Skin epidermis (tissue), 12 donors: ENCODE results near the gene GCN1.

Experiments used
- H3K27ac ChIP-seq, 21 experiments: fragments of 200-600 bp; sonication (generic) in 11 of 21; one replicate each; pipeline ENCODE4 v1.5.0; 2020; ENCODE audit warnings: mild to moderate bottlenecking in 3 of 21, inconsistent platforms in 2 of 21, moderate library complexity in 2 of 21
- H3K4me3 ChIP-seq, 7 experiments: fragments of 200-600 bp; sonication (generic) in 2 of 7; one replicate each; pipeline ENCODE4 v1.5.0; 2020; ENCODE audit warnings: inconsistent platforms in 2 of 7, mild to moderate bottlenecking in 2 of 7, moderate library complexity in 1 of 7

Gene GCN1

DNA sequence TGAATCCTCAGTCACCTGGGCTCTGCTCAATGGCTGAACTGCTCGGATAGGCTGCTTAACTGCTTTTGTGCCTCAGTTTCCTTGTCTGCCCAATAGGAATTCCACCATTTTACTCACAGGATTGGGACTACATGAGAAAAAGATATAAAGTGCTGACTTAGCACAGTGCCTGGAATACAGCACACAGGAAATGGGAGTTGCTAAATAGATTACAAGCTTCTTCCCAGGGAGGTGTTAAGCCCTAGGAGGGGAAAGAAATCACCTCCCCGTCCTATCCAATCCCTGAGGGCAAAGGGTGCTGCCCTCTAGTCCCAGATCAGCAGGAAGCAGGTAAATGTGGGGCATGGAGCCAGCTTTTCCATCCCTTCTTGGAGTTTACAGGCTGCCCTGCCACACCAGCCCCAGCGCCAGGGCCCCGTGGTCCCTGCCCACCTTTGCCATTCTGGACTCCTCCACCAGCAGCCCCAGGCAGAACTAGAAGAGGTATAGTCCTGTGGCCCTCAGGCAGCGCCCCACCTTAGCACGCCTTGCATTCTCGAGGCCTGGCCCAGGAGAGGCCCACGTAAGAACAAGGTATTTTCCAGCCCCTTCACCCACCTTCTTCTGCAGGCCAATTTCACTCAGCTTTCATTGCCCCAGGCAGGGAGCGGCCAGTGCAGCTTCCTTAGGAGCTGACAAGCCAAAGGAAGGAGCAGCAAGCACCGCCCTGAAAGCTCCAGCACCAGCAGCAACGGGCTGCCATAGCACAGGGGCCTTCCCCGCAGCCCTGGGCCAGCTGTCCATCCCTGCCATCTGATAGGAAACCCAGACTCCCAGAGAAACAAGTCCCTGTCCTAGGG lies 35.2 kb upstream of the GCN1 start:
- no peak overlapping the region for H3K4me3 ChIP-seq
- H3K27ac ChIP-seq, result peak overlapping the region in 20 of 21 experiments; percentile 63 to 96 (median 82)

DNA sequence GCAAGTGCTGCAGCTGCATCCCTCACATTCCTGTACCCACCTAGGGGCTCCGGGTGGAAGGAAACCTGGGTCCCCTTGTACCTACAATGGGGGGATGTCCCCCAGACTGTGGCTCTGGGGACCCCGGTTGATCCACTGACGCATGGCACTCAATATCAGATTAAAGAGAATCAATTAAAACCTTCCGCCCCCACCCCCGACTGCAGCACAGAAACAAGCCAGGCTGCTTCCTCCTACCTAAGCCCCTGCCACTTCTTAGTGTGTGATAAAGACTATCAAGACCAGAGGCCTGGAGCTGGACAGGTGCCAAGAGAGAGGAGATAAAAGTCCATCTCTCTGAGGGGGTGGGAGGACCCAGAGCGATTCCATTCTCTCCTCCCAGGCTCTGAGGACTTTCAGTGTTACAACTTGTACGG lies 34.6 kb upstream of the GCN1 start:
- Histone ChIP-seq H3K4me3 (no peak overlapping the region), H3K27ac (peak overlapping the region in 20 of 21 experiments; percentile 7 to 96 (median 82))

DNA sequence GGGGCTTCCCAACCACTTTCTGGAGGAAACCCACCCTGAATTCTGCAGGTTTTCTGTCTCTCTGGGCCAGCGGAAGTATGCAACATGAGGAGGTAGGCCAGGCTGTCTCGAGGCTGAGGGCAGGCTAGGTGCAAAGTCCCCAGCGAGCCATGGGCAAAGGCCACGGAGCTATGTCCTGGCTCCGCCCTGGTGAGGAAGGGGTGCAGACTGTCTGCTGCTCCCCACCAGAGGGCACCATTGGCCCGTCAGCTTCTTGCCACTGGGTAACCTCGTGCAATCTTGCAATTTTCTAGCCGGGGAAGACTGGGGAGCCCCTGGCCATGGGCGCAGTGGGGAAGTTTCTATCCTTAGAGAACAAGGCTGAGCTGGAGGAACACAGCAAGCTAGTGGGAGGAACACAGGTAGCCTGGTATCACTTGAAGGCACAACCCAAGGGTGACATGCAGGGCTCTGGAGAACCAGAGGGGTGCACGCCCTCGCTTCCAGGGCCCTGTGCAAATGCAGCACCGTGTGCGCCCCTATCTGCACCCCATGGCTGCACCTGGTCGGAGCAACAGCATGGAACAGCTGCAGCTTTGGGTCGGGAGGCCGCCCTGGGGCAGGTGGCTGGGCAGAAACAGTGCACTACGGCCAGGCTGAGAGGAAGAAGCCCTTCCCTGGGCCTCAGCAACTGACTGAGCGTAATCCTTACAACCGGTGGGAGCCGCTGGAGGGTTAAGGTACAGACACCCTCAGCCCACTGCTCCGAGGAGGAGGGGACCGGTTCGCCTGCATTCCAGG lies 34.0 kb upstream of the GCN1 start:
- Histone ChIP-seq H3K4me3 (peak overlapping the region in 1 of 7 experiments; percentile 14), H3K27ac (peak overlapping the region in 18 of 21 experiments; percentile 45 to 96 (median 84))

DNA sequence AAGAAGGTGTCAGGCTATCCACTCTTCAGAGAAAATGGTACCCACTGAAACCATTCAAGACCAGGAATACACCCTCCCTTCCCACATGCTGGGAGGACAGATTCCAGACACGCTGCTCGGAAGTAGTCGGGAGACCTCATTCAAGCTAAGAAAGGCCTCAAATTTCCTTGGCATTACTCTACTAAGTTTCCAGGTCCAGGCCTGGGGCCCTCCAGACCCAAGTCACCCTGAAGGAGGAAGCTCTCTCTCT lies 33.5 kb upstream of the GCN1 start:
- no peak overlapping the region for H3K4me3 ChIP-seq
- H3K27ac ChIP-seq, result peak overlapping the region in 8 of 21 experiments; percentile 43 to 93 (median 84)

DNA sequence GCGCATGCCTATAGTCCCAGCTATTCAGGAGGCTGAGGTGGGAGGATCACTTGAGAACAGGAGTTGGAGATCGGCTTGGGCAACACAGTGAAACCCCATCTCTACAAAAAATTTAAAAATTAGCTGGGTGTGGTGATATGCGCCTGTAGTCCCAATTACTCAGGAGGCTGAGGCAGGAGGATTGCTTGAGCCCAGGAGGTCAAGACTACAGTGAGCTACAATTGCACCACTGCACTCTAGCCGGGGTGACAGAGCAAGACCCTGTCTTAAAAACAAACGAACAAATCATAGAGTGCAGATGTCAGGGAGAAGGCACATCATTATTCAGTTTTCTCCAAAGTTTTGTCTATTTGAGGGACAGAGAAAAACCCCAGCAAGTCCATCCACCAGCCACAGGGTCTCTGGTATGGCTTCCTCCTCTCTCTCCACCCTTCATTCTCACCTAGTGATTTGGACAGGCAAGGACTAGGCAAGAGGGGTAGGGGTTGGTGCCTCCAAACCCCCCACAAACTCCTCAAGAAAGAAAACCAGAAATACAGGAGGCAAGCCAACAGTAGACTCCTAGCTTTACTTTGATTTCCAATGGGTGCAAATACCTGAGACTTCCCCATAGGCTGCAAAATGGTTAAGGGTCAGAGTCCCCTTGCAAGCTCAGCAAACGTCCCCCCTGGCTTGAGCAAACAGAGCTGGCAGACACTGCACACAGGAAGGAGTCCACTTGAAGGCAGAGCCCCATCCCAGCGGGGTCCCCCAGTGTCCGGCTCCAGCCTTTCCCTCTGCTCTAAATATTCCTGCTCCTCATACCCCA lies 32.9 kb upstream of the GCN1 start:
- Histone ChIP-seq H3K27ac (peak overlapping the region in 6 of 21 experiments; percentile 43 to 93 (median 84)), H3K4me3 (no peak overlapping the region)

DNA sequence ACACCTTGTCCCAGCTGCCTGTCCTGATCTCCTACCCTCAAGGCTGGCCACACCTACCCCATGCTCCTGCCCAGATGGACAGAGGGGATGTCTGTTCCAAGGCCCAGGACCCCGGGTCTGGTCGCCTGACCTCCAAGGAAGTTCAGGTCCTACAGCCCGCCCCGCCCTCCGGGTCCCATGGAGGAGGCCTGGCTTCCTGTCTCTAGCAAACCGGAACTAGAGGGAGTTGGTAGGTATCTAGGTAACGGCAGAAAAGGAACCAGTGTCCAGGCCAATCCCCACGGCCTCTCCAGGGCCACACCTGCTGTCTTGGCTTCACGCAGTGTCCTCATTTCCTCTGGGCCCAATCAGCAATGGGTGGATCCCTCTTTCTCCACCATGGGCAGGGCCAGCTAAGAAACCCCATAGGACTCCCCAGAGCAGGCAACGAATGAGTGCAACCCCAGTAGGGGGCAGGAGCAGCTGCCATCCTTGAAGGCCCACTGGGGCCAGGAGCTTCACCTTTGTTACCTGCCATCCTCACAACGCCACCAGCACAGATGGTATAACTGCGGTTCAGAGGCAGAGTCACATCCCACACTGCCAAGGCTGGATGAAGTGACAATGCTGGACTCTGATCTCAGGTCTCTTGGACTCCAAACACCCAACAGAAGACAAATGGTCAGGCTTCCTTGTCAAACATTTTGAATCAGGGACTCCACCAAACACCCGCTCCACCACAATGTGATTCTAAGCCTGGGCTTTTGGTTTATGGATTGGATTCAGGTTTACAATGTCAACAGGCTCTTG lies 31.5 kb upstream of the GCN1 start:
- Histone ChIP-seq H3K4me3 (no peak overlapping the region), H3K27ac (peak overlapping the region in 15 of 21 experiments; percentile 10 to 81 (median 52))

DNA sequence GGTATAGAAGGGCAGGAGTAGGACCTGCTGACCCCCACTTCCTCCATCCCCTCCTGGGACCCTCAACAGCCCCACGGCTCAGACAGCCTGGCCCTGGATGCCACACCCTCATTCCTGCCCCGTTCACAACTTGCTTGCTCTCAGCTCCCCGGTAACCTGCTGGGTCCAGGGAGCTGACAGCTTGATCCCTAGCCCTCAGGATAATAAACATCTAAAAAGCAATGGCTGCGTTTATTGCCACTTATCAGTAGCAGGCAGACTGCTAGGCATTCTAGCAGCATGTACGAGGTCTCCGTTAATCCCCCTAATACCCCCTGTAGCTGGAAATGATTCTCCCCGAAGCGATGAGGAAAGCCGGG lies 30.7 kb upstream of the GCN1 start:
- Histone ChIP-seq H3K4me3 (peak overlapping the region in 1 of 7 experiments; percentile 0), H3K27ac (peak overlapping the region in 15 of 21 experiments; percentile 16 to 81 (median 52))

DNA sequence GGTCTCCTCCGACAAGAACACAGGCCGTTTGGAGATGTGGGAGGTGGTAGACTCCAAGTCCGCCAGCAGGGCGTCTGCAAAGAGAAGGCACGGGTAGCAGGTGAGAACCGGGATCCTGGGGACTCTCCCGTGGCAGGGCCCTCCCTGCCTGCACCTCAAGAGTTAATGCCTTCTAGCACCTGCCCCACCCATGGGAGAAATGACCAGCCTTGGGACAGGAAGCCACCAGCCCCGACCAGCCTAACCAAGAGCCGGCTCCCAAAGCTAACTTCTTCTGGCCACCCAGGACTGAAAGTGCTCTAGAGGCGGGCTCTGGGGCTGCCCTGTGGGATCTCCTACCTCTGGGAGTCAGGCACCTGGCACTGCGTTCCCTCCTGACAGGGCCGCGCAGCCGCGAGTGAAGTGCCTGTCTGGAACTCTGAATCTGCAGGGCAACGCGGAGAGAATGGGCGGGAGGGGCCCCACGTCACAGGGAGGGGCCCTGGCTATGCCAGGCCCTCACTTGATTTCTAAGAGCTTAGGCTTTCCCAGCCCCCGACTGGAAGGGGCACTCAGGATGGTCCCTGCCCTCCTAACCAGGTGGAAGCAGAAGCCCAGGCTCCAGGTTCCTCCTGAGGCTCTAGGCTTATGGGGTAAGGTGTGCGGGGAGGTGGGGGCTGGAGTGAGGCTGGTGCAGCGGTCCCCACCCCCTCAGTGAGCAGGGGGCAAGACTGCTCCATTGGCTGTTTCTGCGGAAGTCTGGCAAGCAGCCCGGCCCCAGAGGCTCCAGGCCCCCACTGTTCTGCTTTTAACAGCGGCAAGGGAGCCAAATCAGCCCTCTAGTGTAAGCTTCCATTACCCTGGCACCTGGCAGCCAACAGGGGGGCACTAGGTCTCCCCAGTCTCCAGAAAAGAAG lies 30.0 kb upstream of the GCN1 start:
- Histone ChIP-seq H3K4me3 (peak overlapping the region in 1 of 7 experiments; percentile 0), H3K27ac (peak overlapping the region in 13 of 21 experiments; percentile 19 to 81 (median 64))

DNA sequence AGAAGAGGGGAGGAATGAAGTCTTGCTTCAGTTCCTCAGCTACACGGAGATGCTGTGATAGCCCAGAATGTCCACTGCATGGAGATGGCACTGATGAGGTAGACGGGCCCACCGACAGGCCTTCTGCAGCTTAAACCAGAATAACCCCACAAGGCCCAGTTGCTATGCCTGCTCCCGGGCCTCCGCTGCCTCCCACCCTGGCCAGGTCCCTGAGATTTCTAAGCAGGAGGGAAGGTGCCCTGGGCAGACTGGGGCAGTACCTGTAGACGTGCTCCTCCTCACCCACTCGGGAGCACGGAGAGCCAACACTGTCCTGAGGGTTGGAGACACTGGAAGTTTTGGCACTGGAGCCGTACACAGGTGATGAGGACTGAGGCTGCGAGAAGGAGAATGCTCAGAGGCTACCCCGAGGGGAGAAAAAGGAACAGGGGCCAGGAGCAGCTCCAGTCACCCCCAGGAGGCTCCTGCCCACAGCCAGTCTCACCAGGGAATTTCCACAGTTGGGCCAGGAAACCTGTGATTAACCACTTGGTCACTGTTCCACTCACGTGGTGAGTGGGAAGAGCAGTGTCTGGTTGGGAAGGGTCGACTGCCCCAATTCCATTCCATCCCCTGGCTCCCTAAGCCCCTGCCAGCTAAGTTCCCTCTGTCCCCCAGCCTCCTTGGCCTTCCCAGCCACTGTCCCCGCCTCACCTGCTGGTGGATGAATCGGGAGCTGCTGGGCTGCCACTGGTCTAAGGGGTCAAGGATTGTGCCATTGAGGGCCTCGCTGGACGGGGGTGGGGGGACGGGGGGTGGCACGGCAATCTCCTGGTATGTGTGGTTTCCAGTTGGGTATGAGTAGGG lies 29.2 kb upstream of the GCN1 start:
- H3K27ac ChIP-seq, result peak overlapping the region in 7 of 21 experiments; percentile 7 to 81 (median 70)
- H3K4me3 ChIP-seq, result no peak overlapping the region

DNA sequence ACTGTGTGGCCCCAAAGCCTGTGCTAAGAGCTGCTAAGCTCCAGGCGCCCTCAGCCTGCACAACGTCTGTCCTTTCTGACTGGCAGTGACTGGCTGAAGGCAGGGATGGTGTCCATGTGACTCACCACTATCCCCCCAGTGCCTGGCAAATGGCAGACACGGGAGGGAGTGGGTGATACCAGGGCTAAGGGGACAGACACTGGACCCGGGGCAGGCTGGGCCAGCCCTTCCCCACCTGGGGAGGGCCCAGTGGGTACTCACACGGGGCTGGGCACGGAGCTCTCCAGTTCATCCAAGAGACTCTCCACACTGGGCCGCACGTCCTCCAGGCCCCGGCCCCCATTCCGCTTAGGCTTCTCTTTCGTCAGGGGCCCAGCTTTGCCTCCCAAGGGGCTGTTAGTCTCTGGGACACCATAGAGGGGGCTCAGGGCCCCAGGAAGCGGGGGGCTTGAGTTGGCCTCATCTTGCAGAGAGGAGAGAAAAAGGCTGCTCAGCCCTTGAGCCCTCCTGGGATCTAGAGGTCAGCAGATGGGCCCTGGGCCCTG lies 27.8 kb upstream of the GCN1 start:
- Histone ChIP-seq H3K27ac (peak overlapping the region in 3 of 21 experiments; percentile 10 to 64 (median 17)), H3K4me3 (no peak overlapping the region)

DNA sequence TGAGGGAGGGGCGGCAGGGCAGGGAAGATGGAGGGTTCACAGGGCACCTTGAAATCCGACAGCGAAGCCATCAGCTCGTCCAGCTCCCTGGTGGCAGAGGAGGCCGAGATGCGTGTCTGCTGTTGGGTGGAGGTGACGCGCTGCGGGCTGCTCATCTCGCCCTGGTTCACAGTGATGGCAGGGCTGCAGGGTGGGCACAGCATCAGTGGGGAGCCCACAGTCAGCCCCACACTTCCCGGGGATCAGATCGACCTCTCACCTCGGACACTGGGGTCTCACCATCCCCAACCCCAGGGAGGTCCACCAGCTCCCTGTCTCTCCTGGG lies 27.0 kb upstream of the GCN1 start:
- H3K27ac ChIP-seq, result peak overlapping the region in 1 of 21 experiments; percentile 30
- no peak overlapping the region for H3K4me3 ChIP-seq

DNA sequence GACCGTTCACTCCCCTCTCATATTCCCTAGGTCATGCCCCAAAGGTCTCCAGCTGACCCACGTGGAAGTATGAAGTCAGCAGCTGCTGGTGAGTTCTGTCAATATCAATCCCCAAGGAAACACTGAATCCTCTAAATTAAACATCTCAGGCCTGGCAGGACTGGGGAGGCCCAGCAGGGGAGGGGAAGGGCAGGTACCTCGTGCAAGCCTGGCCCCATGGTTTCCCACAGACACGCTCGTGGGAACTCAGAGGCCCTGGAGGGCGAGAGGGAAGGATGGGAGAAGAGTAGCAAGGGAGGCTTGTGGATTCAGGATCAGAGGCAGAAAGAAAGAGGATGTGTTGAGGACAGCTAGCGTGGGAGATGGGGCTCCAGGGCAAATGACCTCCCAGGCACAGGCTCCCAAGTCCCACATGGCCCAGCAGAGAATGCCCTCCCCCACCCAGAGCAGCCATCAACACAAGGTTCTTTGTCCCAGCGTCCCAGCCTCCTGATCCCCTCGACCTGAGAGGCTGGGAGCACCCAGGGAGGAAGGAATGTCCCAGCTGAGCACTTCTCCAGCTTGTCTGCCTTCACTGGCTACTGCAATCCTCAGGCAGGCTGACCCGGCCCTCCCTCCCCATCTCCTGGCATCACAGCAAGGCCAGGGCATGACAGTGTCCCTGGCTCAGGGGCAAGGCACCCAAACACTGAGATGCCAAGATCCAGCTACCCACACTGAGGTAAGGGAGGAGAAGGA lies 26.5 kb upstream of the GCN1 start:
- H3K4me3 ChIP-seq, result no peak overlapping the region
- H3K27ac ChIP-seq, result peak overlapping the region in 2 of 21 experiments; percentile 9 to 30

DNA sequence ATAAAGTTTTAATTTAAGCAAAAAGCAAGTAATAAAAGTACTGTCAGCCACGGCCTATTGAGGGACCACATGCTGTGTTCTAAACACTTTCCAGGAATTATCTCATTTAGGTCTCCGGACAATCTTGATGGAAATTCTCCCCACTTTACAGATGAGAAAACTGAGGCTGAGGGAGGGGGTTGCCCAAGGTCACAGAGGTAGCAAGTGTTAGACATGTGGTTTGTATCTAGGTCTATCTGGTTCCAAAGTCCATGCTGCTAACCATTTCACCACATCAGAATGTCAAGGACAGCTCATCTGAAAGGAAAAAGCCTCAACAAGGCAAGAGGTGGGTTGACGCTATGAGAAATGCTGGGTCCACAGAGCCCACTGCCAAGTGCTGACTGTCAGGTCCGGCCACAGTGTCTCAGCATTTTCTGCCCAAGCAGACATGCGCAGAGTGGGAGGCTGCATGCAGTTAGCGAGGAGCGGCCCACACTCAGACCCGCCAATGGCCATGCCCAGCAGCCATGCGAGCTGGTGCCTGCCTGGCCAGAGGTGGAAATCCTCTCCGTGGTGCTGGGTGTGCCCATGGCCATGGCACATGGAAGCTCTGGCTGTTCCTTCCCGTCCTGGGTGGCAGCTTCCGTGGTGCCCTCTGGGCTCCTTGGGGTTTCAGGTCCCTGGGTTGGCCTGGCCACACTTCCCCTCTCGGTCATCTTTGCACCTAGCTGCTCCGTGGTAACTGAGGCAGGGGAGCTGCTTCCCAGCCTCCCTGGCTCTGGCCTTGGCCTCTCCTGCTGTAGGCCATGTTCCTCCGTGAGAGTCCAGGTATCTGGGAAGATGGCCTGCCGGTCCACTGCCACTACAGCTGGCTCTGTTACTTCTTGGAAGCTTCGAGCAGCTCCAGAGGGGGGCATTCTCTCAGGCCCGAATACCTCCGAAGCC lies 24.4 kb upstream of the GCN1 start:
- no peak overlapping the region for H3K4me3 ChIP-seq
- H3K27ac ChIP-seq, result peak overlapping the region in 1 of 21 experiments; percentile 24

DNA sequence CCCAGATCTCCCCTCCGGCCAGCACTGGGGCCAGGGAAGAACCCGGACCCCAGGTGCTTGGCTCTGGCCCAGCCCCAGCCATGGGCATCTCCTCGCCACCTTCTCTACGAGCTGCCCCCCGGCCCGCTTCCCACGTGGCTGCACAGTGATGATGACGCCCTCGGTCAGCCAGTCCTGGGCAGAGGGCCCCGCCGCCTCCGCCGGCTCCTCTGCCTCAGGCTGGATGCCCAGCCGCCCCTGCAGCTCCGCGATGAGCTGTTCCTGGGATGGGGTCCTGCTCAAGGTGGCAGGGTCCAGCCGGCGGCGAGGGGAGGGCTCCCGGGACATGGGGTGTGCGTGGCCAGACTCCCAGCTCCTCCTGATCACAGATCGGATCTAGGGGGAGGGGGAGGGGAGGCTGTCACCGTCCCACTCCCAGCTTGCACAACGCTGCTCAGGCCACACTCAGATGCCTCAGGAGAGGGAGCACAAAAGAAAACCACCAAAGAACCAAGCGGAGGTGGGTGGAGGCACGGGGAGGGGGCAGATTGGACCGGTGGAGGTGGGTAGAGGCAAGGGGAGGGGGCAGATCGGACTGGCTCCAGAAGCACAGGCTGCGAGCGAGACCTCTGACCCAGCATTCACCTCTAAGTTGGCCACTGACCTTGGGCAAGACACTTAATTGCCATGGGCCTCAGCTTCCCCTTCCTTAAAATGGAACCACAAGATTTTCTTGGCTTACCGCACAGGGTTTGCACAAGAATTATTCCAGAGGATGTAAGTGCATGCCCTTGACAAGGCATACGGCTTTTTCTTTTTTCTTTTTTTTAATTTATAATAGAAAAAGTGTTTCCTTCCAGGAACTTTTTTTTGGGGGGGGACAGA lies 22.5 kb upstream of the GCN1 start:
- H3K27ac ChIP-seq, result peak overlapping the region in 1 of 21 experiments; percentile 53

More for the DNA sequence above, 22.5 kb upstream of the GCN1 start:
- no peak overlapping the region for H3K4me3 ChIP-seq
